GM18858 (cell line): ENCODE data around the gene PLPPR1.

Source experiments
- ATAC-seq: cut with Tn5 transposase; IDR thresholded peaks from one replicate; pipeline ENCODE4 v1.9.1; 2021; ENCODE audit not compliant: unreplicated experiment

The PLPPR1 gene

GRCh38 chr9:101200852-101201251 is 172.3 kb downstream of the PLPPR1 start:
- ATAC-seq: no peak

DNA sequence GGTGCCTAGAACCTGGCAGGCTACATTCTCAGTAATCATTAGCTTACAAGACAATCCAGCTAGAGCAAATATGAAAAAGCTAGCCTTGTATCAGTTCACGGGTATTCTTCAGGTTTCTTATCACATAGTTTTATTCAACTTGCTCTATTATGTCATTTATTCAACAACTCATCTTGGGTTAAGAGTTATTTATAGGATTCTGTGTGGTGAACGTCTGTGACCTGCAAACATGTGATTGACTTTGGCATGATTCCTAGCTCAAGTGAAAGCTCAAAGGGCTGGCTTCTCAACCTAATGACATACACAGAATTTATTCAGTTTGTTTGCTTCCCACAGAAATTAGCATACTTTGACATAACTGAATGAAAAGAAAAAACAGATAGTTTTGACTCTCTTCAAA is 173.1 kb downstream of the PLPPR1 start:
- ATAC-seq: no peak

- ATAC-seq: no peak
Observed at GRCh38 chr9:101209670-101210069, 181.1 kb downstream of the PLPPR1 start.

GRCh38 chr9:101212661-101213060 is 184.1 kb downstream of the PLPPR1 start:
- ATAC-seq: no peak

DNA sequence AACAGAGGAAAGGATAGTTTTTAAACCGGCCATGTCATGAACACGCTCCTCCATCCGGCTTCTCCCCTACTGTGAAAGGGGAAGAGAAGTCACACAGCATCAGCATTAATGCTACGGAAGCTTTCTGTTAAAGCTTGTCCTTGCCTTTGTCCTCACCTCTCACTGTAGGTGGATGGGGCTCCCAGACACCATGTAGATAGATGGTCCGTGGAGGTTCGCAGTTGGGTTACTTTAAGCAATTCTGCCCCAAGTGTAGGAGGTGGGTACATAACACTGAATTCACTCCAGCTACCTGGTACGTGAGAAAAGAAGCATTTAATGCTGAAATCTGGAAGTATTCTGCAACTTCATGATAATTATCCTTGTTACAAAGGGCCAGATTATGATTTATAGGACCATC is 190.5 kb downstream of the PLPPR1 start:
- ATAC-seq: no peak

- no peak for ATAC-seq
Observed at GRCh38 chr9:101220341-101220740, 191.8 kb downstream of the PLPPR1 start.

- ATAC-seq: no peak
Observed at GRCh38 chr9:101225271-101225670, 196.7 kb downstream of the PLPPR1 start.

GRCh38 chr9:101226161-101226560 is 197.6 kb downstream of the PLPPR1 start:
- no peak for ATAC-seq

GRCh38 chr9:101226803-101227202 is 198.3 kb downstream of the PLPPR1 start:
- no peak for ATAC-seq

DNA sequence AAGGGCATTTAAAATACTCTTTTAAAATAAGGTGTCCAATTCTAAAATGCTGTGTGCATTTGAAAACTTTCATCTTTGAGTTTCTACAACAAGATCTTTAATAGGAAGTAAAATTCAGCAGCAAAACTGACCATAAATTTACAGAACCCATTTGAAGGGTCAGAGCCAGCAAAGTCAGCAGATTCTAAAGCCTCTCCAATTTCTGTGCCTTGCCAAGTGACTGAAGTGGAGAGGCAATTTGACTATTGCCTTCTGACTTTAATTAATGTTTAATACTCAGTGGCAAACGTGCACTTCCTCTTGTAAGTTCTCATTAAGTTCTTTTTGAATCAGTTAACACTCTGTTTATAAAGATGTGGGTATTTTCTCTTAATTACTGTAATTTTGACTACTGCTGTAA is 201.1 kb downstream of the PLPPR1 start:
- ATAC-seq: no peak

DNA sequence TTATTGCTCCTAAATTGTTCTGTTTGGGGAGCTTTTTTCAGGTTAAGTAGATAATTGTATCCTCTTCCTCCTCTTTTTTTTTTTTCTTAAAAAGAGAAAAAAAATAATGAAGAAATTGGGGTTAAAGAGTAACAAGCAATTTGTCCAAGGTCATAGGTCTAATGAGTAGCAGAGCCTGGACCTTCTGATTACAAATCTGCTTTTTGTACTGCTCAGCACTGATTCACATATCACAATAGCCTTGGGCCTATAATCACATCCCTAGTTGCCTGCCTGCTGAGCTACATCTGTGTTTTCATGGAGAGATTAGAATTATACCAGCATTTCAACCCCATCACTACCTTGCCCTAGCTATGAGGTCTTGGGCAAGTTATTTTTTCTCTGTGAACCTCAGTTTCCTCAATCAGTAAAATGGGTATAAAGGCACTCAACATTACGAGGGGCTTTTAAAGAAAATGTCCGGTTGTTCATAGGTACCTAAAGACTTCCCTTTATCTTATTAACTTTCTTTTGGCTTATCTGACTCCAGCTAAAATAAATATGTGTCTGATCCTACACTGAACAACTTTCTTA is 204.0 kb downstream of the PLPPR1 start:
- no peak for ATAC-seq

DNA sequence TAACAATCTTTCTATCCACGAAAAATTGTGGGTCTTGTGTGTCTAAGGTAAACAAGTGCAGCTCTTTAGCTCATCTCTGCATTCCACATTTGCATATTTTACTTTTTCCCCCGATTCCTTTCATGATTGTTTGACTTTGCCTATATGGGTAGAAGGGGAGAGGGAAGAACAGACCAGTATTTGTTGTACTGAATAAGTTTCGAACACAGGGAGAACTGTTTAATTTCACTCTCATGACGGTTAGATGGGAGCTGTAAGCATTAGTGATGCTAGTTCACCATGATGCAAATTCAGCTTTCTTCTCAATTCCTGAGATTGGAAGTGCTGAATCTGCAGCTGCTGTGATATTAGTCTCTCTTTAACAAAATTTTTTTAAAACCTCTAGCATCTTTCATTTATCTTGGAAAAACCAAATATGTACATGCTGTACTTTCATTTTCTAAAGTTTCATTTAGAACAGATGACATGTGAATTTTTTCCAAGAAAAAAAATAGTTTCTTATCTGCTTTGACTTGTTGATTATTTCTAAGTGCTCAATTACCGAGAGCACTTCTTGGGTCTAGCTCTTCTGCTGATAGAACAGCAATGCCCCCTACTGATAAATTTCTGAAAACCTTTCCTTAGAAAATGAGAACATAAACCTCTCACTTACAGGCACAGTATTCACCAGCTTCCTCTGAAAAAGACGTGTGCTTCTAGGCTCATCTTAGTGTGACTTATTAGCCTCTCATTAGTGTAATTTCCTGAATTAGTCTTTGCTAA is 206.8 kb downstream of the PLPPR1 start:
- ATAC-seq: no peak

GRCh38 chr9:101242651-101243050 is 214.1 kb downstream of the PLPPR1 start:
- no peak for ATAC-seq

DNA sequence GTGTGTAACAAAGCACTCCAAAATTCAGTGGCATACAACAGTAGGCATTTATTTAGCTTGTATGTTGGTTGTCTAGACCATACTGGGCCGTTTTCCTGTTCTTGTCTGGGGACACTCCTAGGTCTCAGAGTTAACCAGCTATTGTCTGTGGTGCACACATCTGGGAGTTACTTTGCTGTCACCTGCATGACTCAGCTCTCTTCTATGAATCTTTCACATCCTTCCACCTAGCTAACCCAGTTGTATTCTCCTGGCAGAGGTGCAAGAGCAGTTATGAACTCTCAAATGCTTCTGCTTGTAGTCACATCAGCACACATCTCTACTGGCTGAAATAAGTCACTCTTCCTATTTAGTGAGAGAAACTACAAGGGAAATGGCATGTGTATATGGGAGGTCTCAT is 218.2 kb downstream of the PLPPR1 start:
- no peak for ATAC-seq

- ATAC-seq: no peak
Observed at GRCh38 chr9:101247297-101247696, 218.8 kb downstream of the PLPPR1 start.

DNA sequence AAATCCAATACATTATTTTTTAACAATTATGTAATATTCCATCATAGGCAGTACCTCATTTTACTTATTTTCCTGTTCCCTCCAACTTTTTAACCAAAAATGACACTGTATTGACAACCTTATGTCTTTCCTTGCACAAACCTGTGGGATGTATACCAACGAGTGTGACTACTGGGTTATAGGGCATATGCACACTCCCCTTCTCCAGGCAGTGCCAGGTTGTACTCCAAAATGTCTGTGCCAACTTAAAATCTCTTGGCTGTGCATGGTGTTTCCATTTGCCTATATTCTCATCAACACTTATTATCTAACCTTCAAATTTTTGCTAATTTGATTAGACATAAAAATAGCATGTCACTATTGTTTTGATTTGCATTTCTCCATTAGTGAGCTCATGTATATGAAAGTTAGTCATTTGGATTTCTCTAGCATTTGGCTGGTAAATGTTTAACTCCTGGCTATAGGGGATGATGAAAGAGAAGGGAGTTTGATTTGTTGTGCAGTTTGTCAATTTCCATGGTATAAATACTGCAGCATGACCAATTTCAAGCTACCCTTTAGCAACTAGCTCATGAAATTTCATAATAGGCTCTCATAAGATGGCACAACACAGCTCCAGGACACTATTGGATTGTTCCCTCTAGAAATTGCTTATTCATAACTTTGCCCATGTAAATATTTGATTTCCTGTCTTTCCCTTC is 226.4 kb downstream of the PLPPR1 start:
- no peak for ATAC-seq

DNA sequence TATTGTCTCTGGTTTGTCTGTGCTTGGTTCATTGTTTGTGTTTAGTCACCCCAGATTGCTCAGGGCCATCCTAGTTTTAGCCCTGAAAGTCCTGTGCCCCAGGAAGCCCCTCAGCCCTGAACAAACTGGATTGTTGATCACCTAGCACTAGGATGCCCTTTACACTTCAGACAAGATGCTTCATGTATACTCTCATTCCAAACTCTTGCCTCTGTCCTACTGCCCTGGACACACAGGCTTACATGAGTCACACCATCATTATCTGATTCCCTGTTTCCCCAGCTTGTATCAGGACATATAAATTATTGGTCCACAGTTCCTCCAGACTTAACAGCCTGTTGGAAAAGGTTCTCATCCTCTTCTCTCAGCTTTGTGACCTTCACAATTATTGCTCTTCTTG is 236.2 kb downstream of the PLPPR1 start:
- no peak for ATAC-seq

DNA sequence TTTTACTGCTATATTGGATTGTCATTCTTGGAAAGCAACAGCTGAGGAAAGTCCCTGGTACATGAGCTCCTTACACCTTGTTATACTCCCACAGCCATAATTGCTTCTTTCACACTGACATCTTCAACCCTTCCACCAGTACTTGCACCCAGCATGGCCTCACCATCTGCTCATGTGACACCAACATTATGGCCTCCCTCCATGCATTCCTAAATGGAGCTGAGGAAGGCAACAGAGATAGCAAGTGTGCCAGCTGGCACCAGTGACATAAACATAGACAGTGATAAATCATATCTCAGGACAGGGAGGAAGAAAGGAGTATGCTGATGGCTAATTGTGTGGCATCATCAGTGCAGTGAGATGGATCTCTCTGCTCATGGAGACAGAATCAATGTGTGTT is 236.7 kb downstream of the PLPPR1 start:
- ATAC-seq: no peak

DNA sequence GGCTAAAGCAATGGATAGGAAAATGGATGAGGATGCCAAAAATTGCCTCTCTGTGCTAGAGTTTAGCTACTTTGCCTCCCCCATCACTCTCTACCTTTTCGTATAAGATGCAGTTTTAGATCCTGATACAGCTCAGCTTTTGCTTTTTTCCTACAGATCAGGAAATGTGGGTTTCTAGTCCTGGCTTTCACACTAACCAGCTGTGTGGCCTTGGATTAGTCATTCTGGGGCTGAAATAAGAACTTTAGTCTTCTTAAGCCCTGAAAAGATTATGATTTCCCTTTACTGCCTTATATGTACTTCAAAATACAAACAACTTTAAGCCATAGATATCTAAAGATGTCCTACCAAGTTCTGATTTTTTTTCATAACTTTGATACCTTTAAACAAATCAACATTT is 239.9 kb downstream of the PLPPR1 start:
- no peak for ATAC-seq

DNA sequence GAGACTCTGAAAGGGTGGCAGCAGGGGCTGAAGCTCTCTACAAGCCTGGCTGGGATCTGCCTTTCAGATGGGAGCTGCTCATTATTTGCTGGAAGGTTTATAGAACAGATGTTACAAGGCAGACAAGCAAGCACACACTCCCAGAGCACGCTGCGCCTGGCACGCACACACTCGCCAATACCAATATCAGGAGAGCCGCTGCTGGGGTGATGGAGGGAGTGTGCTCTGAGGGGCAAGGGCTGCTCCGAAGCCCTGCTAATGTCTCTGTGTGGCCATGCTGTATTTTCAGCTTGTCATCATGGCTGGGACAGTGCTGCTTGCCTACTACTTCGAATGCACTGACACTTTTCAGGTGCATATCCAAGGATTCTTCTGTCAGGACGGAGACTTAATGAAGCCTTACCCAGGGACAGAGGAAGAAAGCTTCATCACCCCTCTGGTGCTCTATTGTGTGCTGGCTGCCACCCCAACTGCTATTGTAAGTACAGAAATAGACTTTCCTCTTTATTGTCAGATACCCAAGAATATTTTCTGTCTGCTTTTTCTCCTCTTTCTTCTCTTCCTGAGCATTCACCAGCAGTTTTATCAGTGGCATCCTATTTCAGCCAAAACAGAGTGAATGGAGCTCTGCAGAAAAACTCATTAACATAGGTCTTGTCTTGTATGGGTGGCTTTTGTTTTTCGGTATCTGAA is 241.2 kb downstream of the PLPPR1 start:
- no peak for ATAC-seq

- ATAC-seq: no peak
Observed at GRCh38 chr9:101270302-101270701, 241.8 kb downstream of the PLPPR1 start.

- ATAC-seq: no peak
Observed at GRCh38 chr9:101271102-101271501, 242.6 kb downstream of the PLPPR1 start.
